ENCODE results near the gene ACTR10. TPM values are rescaled to one million over a fixed set of nuclear protein-coding genes. Genes with fewer than 3 reads are reported as not detected.

ACTR10 gene
- total RNA-seq, 2 experiments from 2014 or later, result 45.3 to 47.0 TPM

DNA sequence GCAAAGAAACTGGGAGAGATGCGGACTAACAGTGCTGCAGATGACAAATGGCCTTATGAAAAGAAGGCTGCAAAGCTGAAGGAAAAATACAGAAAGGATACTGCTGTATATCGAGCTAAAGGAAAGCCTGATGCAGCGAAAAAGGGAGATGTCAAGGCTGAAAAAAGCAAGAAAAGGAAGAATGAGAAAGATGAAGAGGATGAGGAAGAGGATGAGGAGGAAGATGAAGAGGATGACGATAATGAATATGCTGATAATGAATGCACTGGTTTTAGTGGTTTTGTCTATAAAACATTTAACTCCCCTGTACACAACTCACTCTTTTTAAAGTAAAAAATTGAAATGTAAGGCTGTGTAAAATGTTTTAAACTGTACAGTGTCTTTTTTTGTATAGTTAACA lies 85.2 kb downstream of the ACTR10 start:
- Mint-ChIP-seq H3K4me1 (ENCODE audit: low read depth) (peaks cover 73% of the 10 kb centered on the region), H3K4me3 (no peak overlapping the region), H3K36me3 (peaks cover 45% of the 10 kb centered on the region), H3K9me3 (no peaks in the 10 kb centered on the region), H3K27me3 (no peaks in the 10 kb centered on the region), H3K27ac (peak overlapping the region; percentile 62)
- ChIA-PET POLR2A (no interaction called here), CTCF (no interaction called here)
- no peak for DNase-seq
- intact Hi-C loops (cut with micrococcal nuclease), result no loop called here

Other genes with a start within 250 kb of the ACTR10 start
- under 1 TPM in 1 of 2 experiments, not detected in 1; 0.29 TPM for gene ARMH4, start 47.9 kb upstream of the ACTR10 start, total RNA-seq
- 100 to 1,000 TPM; 349 to 355 TPM for gene PSMA3, start 44.7 kb downstream of the ACTR10 start, total RNA-seq
- gene ARID4A, start 98.4 kb downstream of the ACTR10 start, total RNA-seq, result 10 to 100 TPM; 24.1 to 28.1 TPM
- gene TOMM20L, start 195.8 kb downstream of the ACTR10 start, total RNA-seq, result not detected
- 10 to 100 TPM; 61.4 to 66.7 TPM for gene TIMM9, start 227.4 kb downstream of the ACTR10 start, total RNA-seq
- 10 to 100 TPM; 30.3 to 34.9 TPM for gene KIAA0586, start 227.6 kb downstream of the ACTR10 start, total RNA-seq

Measured in activated CD4-positive, alpha-beta memory T cell treated with anti-CD3 and anti-CD28 coated beads for 36 hours (primary cell).